Gastroesophageal sphincter (tissue), 4 donors: Measurements from ENCODE around the gene WNT10A. TPM values are rescaled to one million over a fixed set of nuclear protein-coding genes. Genes with fewer than 3 reads are reported as not detected.

ENCODE experiments used
- ATAC-seq: fragments of 150-250 bp; one replicate; pipeline ENCODE4 v1.9.1; 2016; ENCODE audit warnings: mild to moderate bottlenecking, moderate library complexity
- H3K27ac ChIP-seq, 4 donors: fragments of 200-600 bp; sonication (generic) in 3 of 4; 1 replicate in 3 of 4; 2 replicates in 1 of 4; pipeline ENCODE4 v1.5.1; 2016 to 2019
- H3K27me3 ChIP-seq: fragments of 200-600 bp; sonication (generic); one replicate; pipeline ENCODE4 v1.5.1; 2019
- H3K36me3 ChIP-seq, 2 donors: fragments of 200-600 bp; sonication (generic); one replicate each; pipeline ENCODE4 v1.5.1; 2019; ENCODE audit warnings: control low read depth in 1 of 2
- H3K4me1 ChIP-seq, 3 donors: fragments of 200-600 bp; sonication (generic); 1 replicate in 2 of 3; 2 replicates in 1 of 3; pipeline ENCODE4 v1.5.1; 2016 to 2019; ENCODE audit warnings: control low read depth in 2 of 3
- H3K4me3 ChIP-seq, 2 donors: fragments of 200-600 bp; sonication (generic); one replicate each; pipeline ENCODE4 v1.5.1; 2019; ENCODE audit warnings: mild to moderate bottlenecking in 1 of 2, moderate library complexity in 1 of 2
- H3K9me3 ChIP-seq, 3 donors: fragments of 200-600 bp; sonication (generic); one replicate each; pipeline ENCODE4 v1.5.1; 2017 to 2019; ENCODE audit warnings: control low read depth in 2 of 3
- CTCF ChIP-seq, 4 experiments: fragments of 200-600 bp in 2 of 4; fragments of 450-650 bp in 2 of 4; sonication (generic) in 1 of 4; IDR thresholded peaks; one replicate each; pipeline ENCODE4 v1.5.1; 2017 to 2019; ENCODE audit warnings: antibody characterized with exemption in 4 of 4, mild to moderate bottlenecking in 2 of 4, moderate library complexity in 2 of 4
- EP300 ChIP-seq: sonication (generic); formaldehyde crosslinking; IDR thresholded peaks from one replicate; pipeline ENCODE4 v1.6.1; 2017; ENCODE audit warnings: antibody characterized with exemption, mild to moderate bottlenecking
- POLR2A ChIP-seq, 2 donors: fragments of 450-650 bp; IDR thresholded peaks; one replicate each; pipeline ENCODE4 v1.6.1; 2017; ENCODE audit warnings: antibody characterized with exemption in 2 of 2, mild to moderate bottlenecking in 2 of 2, moderate library complexity in 1 of 2
- POLR2AphosphoS5 ChIP-seq: sonication (generic); formaldehyde crosslinking; IDR thresholded peaks from one replicate; pipeline ENCODE4 v1.6.1; 2017; ENCODE audit warnings: antibody characterized with exemption
- WGBS, 2 donors: methylation state at CpG; one replicate each; pipeline ENCODE4 v1.1.5; 2018; ENCODE audit warnings: low coverage in 1 of 2; 5-methylcytosine and 5-hydroxymethylcytosine counted together
- total RNA-seq, 4 donors: library from RNA; depleted of rRNA; stranded (reverse); fragments of >200 nt; gene quantifications; one replicate each; pipeline ENCODE4 v1.1.0, GENCODE V29; 2016

WNT10A gene
- total RNA-seq, 4 donors from 2014 or later, result not detected

- no peak overlapping the region for H3K27ac ChIP-seq
- TF ChIP-seq POLR2AphosphoS5, result no peak
- no peak for TF ChIP-seq CTCF (IDR thresholded peaks at IDR 0.05)
- TF ChIP-seq POLR2A (IDR thresholded peaks at IDR 0.05), result no peak
- 30 to 67% methylated on average over 3 to 6 of the region's 7 CpGs for whole genome bisulfite sequencing, 2 donors
- peaks cover 0 to 32% (median 15%) of the 10 kb centered on the region in 3 donors for H3K4me1 ChIP-seq
- peaks cover 100% of the 10 kb centered on the region for H3K27me3 ChIP-seq
- no peaks in the 10 kb centered on the region for H3K36me3 ChIP-seq
- no peaks in the 10 kb centered on the region for H3K9me3 ChIP-seq
- ATAC-seq, result no peak
- H3K4me3 ChIP-seq, result no peak overlapping the region
These were observed 18.9 kb upstream of the WNT10A start for GRCh38 chr2:218861645-218862318.

GRCh38 chr2:218863021-218863520 lies 17.6 kb upstream of the WNT10A start:
- TF ChIP-seq EP300 (no peak), POLR2A (IDR thresholded peaks at IDR 0.05) (no peak), POLR2AphosphoS5 (no peak), CTCF (IDR thresholded peaks at IDR 0.05) (no peak)
- Histone ChIP-seq H3K36me3 (no peaks in the 10 kb centered on the region), H3K4me1 (peaks cover 0 to 32% (median 15%) of the 10 kb centered on the region in 3 donors), H3K9me3 (no peaks in the 10 kb centered on the region), H3K27me3 (peaks cover 100% of the 10 kb centered on the region), H3K4me3 (no peak overlapping the region), H3K27ac (no peak overlapping the region)
- ATAC-seq, result no peak
- WGBS, 2 donors, result 55% methylated on average over 3 of the region's 3 CpGs; no CpG with 5 or more reads in 1 of the 2 donors

GRCh38 chr2:218865396-218865795 lies 15.3 kb upstream of the WNT10A start:
- WGBS, 2 donors, result no CpG with 5 or more reads among the region's 4 CpGs

GRCh38 chr2:218865999-218866398 lies 14.7 kb upstream of the WNT10A start:
- H3K36me3 ChIP-seq, result no peaks in the 10 kb centered on the region
- no peak overlapping the region for H3K27ac ChIP-seq
- 20% methylated on average over 1 of the region's 6 CpGs; no CpG with 5 or more reads in 1 of the 2 donors for WGBS, 2 donors
- no peak for ATAC-seq
- no peaks in the 10 kb centered on the region for H3K9me3 ChIP-seq
- H3K27me3 ChIP-seq, result peaks cover 99% of the 10 kb centered on the region
- H3K4me3 ChIP-seq, result no peak overlapping the region
- no peak for TF ChIP-seq CTCF (IDR thresholded peaks at IDR 0.05)
- TF ChIP-seq POLR2A (IDR thresholded peaks at IDR 0.05), result no peak
- no peak for TF ChIP-seq EP300
- TF ChIP-seq POLR2AphosphoS5, result no peak
- H3K4me1 ChIP-seq, result peaks cover 0 to 10% (median under 1%) of the 10 kb centered on the region in 3 donors

More at GRCh38 chr2:218865396-218865795, 15.3 kb upstream of the WNT10A start:
- H3K4me1 ChIP-seq, result peaks cover 0 to 12% (median 6%) of the 10 kb centered on the region in 3 donors
- TF ChIP-seq CTCF (IDR thresholded peaks at IDR 0.05), result no peak
- TF ChIP-seq POLR2A (IDR thresholded peaks at IDR 0.05), result no peak
- no peak for TF ChIP-seq POLR2AphosphoS5
- no peak for TF ChIP-seq EP300
- no peak overlapping the region for H3K4me3 ChIP-seq
- H3K36me3 ChIP-seq, result no peaks in the 10 kb centered on the region
- H3K27me3 ChIP-seq, result peaks cover 99% of the 10 kb centered on the region
- H3K9me3 ChIP-seq, result no peaks in the 10 kb centered on the region
- H3K27ac ChIP-seq, result no peak overlapping the region
- no peak for ATAC-seq

GRCh38 chr2:218867900-218868299 lies 12.8 kb upstream of the WNT10A start:
- no peaks in the 10 kb centered on the region for H3K9me3 ChIP-seq
- ATAC-seq, result no peak
- H3K4me3 ChIP-seq, result no peak overlapping the region
- peaks cover 0 to 17% (median 6%) of the 10 kb centered on the region in 3 donors for H3K4me1 ChIP-seq
- H3K36me3 ChIP-seq, result no peaks in the 10 kb centered on the region
- WGBS, 2 donors, result 36% methylated on average over 4 of the region's 6 CpGs; no CpG with 5 or more reads in 1 of the 2 donors
- no peak overlapping the region for H3K27ac ChIP-seq
- TF ChIP-seq POLR2A (IDR thresholded peaks at IDR 0.05), result no peak
- TF ChIP-seq CTCF (IDR thresholded peaks at IDR 0.05), result no peak
- TF ChIP-seq POLR2AphosphoS5, result no peak
- no peak for TF ChIP-seq EP300
- peaks cover 99% of the 10 kb centered on the region for H3K27me3 ChIP-seq
